HG03097 (cell line): Measurements from ENCODE around the gene TBX20.
"Not testable (repeated sequence)": the region's sequence is repeated elsewhere in the genome, so short reads cannot be mapped to it uniquely, and the experiment has no call there.

Experiments used
- ATAC-seq: cut with Tn5 transposase; IDR thresholded peaks from one replicate; pipeline ENCODE4 v1.9.1; 2021; ENCODE audit not compliant: unreplicated experiment, low FRiP score

Gene TBX20

GRCh38 chr7:35228496-35229051 lies 25.3 kb downstream of the TBX20 start:
- not testable (repeated sequence) for ATAC-seq

- ATAC-seq = not testable (repeated sequence)
Observed at GRCh38 chr7:35227438-35227837, 26.5 kb downstream of the TBX20 start.

GRCh38 chr7:35222445-35222844 lies 31.5 kb downstream of the TBX20 start:
- ATAC-seq = not testable (repeated sequence)

- ATAC-seq = not testable (repeated sequence)
Observed at GRCh38 chr7:35220176-35220575, 33.7 kb downstream of the TBX20 start.

GRCh38 chr7:35216033-35216432 lies 37.9 kb downstream of the TBX20 start:
- ATAC-seq = not testable (repeated sequence)

DNA sequence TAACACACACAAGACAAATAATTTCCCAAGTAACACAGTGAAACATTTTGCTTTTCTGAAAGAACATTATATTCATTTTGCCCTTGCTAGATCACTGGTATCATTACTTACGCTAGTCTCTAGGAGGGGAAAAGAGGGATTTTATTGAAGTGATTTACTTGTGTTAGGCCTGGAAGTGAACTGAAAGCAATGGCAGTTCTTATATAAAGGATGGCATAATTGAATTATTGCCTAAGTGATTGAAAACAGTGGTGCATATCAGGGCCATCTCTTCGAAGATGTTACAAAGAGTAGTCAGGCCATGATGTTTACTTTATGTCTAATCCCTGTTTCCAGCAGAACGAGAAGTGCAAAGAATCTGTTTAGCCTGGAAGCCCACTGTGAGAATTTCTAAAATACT lies 38.8 kb downstream of the TBX20 start:
- not testable (repeated sequence) for ATAC-seq

- not testable (repeated sequence) for ATAC-seq
Observed at GRCh38 chr7:35206924-35207323, 47.0 kb downstream of the TBX20 start.

DNA sequence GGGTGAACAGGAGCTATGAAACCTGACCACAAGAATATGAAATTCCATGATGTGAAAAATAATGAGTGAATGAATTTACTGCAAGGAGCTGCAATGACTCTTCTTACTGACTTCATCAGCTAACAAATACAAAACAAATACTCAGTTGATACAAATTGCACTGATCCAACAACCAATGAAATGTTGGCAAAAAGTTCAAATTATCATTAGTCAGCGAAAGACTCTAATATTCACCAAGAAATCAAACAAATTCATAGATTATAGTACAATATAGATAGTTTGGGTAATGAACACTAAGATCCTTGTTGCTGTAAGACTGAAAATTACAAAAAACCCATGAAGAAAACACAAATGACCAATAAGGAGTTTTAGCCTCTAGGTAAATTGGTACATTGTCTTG lies 49.0 kb downstream of the TBX20 start:
- ATAC-seq = not testable (repeated sequence)

DNA sequence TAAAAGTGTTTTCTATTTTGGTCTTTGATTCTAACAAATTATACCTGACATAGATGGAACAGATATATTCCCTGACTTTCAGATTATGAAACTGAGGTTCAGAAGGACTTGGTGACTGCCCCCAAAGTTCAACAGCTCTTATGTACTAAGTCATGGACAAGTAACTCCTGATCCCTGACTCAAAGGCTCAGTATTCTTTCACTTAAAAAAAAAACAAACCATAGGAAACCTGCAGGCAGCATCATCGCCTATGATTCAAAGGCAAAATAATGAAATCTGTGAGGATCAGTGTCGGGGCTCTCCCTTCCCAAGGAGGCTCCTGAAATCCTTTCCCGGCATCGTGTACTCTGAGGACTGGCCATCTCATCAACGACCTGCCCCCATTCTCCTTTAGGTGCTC lies 49.9 kb downstream of the TBX20 start:
- ATAC-seq = not testable (repeated sequence)

- not testable (repeated sequence) for ATAC-seq
Observed at GRCh38 chr7:35202353-35202752, 51.5 kb downstream of the TBX20 start.

GRCh38 chr7:35200170-35200569 lies 53.7 kb downstream of the TBX20 start:
- ATAC-seq = not testable (repeated sequence)

DNA sequence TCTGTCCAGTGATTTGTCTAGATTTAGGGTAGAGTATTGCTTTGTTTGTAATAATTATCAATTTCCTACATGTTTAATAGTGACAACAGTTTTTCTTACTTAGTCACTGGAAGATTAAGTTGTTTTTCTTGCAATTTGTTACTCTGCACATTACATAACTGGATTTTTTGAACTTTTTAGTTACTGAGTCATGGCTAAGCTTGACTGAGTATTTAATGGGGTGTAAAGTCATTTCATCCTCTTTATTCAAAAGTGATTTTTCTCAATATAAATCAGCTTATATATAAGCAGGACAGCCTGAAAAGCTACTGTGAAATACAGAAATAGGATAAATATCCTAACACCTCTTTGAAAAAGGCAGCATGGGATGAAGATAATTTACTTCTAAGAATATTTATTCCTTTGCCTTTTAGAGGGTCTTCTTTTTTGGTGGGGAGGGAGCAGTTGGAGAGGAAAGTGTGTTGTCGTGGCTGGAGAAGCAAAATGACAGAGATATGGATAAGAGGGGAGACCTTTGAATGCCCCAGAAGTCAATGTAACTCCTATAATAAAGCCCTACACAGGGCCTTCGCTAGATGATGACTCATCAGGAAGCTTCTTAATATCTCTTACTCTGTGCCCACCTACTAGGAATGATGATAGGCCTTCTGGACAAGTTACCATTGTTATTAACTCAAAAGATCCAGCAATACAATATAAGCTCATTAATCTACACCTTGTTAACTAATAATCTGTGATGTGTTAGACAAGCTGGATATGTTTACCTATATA lies 55.3 kb downstream of the TBX20 start:
- not testable (repeated sequence) for ATAC-seq

- not testable (repeated sequence) for ATAC-seq
Observed at GRCh38 chr7:35191571-35191970, 62.3 kb downstream of the TBX20 start.

DNA sequence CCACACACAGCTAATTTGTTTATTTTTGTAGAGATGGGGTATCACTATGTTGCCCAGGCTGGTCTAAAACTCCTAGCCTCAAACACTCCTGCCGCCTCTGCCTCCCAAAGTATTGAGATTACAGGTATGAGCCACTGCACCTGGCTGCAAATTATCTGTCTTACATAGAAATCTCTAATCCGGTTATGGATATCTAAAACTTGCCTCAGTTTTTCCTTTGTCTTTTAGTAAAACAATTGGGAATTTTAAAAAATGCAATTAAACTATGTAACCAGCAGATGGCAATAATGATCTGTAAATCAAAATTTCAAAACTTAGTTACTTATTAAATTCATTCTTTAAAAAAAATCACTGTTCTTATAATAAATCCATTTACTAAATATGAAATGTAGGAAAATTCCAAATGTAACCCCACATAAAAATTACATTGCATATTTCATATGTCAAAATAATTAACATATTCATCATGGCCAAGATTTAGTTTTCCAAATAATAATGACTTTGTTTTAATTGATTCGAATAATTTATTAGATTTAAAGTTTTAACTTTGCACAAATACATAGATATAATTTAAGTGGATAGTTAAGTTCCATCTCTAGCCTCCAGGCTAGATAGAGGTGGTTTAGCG lies 63.6 kb downstream of the TBX20 start:
- not testable (repeated sequence) for ATAC-seq

GRCh38 chr7:35186751-35187150 lies 67.1 kb downstream of the TBX20 start:
- not testable (repeated sequence) for ATAC-seq

DNA sequence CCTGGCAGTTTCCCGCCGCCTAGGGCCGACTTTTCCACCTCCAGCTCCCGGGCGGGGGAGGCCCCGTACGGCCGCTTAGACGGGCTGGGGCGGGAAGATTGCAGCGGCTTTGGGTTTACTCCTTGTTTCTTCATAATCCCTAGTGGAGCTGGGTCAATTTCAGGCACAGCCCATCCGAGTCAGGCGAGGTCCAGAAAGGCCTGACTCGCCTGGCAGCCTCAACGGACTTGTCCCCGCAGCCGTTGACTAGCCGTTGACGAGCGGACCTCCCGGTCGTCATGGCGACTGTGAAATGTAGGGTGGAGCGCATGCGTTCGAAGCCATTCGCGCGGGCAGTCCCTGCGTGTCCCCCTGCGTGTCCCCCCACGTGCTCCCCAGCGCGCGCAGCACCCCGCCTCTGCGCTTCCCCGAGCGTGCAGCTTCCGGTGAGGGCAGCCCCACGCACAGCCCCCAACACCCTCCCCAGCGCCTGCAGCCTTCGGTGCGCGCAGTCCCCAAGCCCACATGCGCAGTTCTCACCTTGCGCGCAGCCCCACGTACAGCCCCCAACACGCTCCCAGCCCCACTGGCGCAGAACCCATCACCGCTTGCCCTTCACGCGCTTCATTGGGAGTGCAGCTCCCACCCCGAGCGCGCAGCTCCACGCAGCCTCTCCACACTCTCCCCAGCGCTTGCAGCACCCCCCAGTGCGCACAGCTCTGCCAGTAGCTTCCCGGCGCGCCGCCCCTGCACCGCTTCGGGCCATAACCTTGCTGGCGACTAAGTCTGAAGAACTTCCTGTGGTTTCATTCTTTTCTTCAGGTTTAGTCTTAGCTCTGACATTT lies 67.8 kb downstream of the TBX20 start:
- no peak for ATAC-seq

GRCh38 chr7:35185578-35185907 lies 68.4 kb downstream of the TBX20 start:
- not testable (repeated sequence) for ATAC-seq

DNA sequence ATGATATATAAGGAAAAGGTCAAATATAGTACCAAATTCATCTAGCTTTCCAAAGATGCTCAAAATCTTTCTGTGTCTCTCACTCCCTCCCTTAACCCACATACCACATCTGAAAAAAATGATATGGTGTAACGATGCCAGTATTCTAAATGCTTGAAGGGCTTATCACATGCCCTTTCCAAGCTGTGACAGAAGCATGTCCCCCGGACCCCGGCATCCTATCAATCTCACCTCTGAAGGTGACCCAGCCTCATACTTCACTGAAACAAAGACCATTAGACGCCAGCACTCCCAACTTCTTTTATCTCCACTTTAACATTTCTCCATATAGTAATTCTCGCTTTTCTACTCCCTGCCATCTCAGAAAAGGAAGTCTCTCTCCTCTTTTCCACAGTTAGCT lies 68.9 kb downstream of the TBX20 start:
- not testable (repeated sequence) for ATAC-seq

- not testable (repeated sequence) for ATAC-seq
Observed at GRCh38 chr7:35183873-35184503, 69.9 kb downstream of the TBX20 start.

GRCh38 chr7:35180665-35181064 lies 73.2 kb downstream of the TBX20 start:
- ATAC-seq = not testable (repeated sequence)
